22Rv1 (cell line): ENCODE data around the gene PRIMA1.
A peak's percentile ranks its signal among the peaks of the same experiment; 100 is the strongest.

ENCODE experiments used
- H3K27ac ChIP-seq: fragments of 450-650 bp; 2 replicates; pipeline ENCODE4 v1.5.1; 2017
- CTCF ChIP-seq: fragments of 450-650 bp; IDR thresholded peaks from 2 replicates; pipeline ENCODE4 v1.5.1; 2017; ENCODE audit warnings: mild to moderate bottlenecking
- ZFX ChIP-seq: fragments of 450-650 bp; IDR thresholded peaks from 2 replicates; pipeline ENCODE4 v1.6.1; 2017; ENCODE audit warnings: antibody characterized with exemption, borderline replicate concordance

PRIMA1 gene

GRCh38 chr14:93736378-93737014 is 51.8 kb downstream of the PRIMA1 start:
- no peak overlapping the region for H3K27ac ChIP-seq
- TF ChIP-seq ZFX (no peak), CTCF (peak; percentile 65)

GRCh38 chr14:93735206-93735605 is 53.1 kb downstream of the PRIMA1 start:
- TF ChIP-seq CTCF = no peak
- no peak for TF ChIP-seq ZFX
- H3K27ac ChIP-seq = no peak overlapping the region

- TF ChIP-seq ZFX (no peak), CTCF (no peak)
- H3K27ac ChIP-seq = no peak overlapping the region
Observed at GRCh38 chr14:93734086-93734822, 54.0 kb downstream of the PRIMA1 start.

- no peak overlapping the region for H3K27ac ChIP-seq
- no peak for TF ChIP-seq ZFX
Observed at GRCh38 chr14:93733631-93734030, 54.7 kb downstream of the PRIMA1 start.

- TF ChIP-seq CTCF (no peak), ZFX (no peak)
- H3K27ac ChIP-seq = no peak overlapping the region
Observed at GRCh38 chr14:93733231-93733630, 55.1 kb downstream of the PRIMA1 start.

GRCh38 chr14:93732524-93732923 is 55.8 kb downstream of the PRIMA1 start:
- H3K27ac ChIP-seq = no peak overlapping the region
- TF ChIP-seq ZFX (no peak), CTCF (no peak)

GRCh38 chr14:93731753-93732152 is 56.5 kb downstream of the PRIMA1 start:
- TF ChIP-seq ZFX = no peak
- TF ChIP-seq CTCF = no peak
- H3K27ac ChIP-seq = no peak overlapping the region
